Measurements from ENCODE around the gene NECTIN2. TPM values are rescaled to one million over a fixed set of nuclear protein-coding genes. Genes with fewer than 3 reads are reported as not detected.
"Not testable (repeated sequence)": the region's sequence is repeated elsewhere in the genome, so short reads cannot be mapped to it uniquely, and the experiment has no call there.

NECTIN2 gene
- total RNA-seq, 1 donor from 2014 or later = 79.1 TPM

DNA sequence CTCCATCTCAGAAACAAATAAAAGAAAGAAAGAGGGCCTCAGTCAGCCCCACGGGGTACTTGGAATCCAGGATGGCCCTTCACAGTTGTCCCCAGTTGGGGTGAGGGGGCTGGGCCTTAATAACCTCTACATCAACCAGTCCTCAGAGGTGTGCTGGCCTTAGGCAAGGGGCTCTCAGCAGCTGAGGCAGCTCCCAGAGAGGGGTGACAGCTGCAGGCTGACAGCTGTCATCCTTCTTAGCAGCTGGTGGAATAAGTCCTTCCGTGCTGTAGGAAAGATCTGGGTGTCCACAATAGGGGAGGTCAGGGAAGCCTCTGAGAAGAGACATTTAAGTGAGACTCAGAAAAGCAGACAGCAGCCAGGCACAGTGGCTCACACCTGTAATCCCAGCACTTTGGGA, 29.8 kb upstream of the NECTIN2 start:
- peak; percentile 96 for DNase-seq (ENCODE audit: low read depth)

DNA sequence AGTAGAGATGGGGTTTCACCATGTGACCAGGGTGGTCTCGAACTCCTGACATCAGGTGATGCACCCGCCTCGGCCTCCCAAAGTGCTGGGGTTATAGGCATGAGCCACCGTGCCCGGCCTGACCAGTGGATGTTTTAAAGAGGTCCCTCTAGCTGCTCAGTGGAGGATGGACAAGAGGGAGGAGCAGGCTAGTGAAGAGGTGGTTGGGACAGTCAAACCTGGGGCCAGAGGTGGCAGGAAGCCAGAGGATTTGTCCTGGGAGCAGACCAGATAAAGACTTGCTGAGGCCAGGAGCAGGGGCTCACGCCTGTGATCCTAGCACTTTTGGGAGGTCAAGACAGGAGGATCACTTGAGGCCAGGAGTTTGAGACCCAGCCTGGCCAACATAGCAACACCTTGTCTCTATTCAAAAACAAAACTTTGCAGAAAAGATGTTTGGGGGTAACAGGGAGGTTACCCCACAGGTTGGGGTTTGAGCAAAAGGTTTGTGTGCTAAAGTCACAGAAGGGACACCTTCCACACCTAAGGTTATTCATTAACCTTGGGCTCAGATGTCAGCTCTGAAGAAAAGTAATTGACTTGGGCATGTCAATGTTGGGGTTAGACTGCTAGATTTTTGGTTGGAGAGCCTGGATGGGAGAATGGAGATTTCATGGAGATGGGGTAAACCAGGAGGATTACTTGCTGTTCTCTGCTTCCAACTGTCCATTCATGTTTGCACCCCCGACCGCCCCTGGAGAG, 28.2 kb upstream of the NECTIN2 start:
- no peak for DNase-seq (ENCODE audit: low read depth)

DNA sequence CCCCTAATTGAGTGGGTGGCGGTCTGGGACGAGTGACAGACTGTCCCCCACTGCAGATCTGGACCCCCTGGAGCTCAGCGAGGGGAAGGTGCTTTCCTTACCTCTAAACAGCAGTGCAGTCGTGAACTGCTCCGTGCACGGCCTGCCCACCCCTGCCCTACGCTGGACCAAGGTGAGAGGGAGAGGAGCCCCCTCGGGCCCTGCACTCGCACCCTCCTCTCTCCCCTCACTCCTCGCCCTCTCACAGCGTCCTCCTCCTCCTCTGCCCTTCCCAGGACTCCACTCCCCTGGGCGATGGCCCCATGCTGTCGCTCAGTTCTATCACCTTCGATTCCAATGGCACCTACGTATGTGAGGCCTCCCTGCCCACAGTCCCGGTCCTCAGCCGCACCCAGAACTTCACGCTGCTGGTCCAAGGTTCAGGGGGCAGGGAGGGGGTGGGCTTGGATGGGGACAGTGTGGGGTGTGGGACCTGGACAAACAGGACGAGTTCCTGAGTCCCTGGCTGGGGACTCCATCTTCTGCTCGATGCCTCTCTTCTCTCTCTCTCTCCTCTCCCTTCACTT, 27.5 kb upstream of the NECTIN2 start:
- no peak for DNase-seq (ENCODE audit: low read depth)

DNA sequence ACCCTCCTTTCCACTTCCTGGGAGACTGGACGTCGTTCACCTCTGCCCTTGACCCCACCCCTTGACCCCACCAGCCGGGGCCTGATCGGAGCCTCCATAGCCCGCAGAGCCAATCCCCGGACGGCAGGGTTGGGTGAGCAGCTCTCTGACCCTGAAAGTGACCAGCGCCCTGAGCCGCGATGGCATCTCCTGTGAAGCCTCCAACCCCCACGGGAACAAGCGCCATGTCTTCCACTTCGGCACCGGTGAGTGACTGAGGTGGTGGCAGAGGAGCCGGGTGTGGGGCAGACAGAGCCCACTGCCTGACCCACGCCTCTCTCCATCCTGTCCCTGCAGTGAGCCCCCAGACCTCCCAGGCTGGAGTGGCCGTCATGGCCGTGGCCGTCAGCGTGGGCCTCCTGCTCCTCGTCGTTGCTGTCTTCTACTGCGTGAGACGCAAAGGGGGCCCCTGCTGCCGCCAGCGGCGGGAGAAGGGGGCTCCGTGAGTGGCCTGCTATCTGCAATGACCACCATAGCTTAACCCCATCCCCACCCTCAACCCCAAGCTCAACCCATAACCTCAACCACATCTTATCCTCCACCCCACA, 26.8 kb upstream of the NECTIN2 start:
- no peak for DNase-seq (ENCODE audit: low read depth)

DNA sequence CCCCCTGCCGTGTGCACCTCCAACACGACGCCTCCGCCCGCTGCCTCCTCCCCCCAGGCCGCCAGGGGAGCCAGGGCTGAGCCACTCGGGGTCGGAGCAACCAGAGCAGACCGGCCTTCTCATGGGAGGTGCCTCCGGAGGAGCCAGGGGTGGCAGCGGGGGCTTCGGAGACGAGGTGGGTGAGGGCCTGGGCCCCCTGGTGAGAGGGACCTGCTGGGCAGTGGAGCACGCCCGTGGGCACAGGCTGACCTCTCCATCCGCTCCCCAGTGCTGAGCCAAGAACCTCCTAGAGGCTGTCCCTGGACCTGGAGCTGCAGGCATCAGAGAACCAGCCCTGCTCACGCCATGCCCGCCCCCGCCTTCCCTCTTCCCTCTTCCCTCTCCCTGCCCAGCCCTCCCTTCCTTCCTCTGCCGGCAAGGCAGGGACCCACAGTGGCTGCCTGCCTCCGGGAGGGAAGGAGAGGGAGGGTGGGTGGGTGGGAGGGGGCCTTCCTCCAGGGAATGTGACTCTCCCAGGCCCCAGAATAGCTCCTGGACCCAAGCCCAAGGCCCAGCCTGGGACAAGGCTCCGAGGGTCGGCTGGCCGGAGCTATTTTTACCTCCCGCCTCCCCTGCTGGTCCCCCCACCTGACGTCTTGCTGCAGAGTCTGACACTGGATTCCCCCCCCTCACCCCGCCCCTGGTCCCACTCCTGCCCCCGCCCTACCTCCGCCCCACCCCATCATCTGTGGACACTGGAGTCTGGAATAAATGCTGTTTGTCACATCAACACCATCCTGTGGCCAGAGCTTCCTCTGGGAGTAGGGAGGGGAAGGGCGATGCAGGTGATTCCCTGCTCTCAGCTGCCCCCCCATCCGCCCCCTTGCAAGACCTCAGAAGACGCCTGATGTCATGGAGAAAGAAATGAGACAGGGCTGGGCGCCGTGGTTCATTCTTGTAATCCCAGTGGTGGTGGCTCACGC, 25.2 kb upstream of the NECTIN2 start:
- peak; percentile 86 for DNase-seq (ENCODE audit: low read depth)

DNA sequence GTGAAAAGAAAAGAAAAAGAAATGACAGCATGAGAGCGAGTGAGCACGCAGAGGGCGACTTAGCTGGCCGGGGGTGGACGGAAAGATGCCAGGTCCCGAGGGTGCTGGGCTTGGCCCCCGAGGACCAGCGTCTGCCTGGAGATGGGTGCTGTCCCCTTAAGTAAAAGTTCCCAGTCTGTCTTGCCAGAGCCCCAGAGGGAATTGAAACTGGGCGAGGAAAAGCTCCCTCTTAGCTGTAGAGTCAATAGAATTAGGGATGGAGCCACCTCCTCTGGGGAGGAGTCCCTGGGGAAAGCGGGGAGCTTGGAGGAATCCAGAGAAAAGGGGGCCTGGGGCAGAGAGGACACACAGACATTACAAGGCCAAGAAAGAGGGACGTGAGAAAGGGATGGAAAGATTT, 23.9 kb upstream of the NECTIN2 start:
- DNase-seq (ENCODE audit: low read depth) = no peak

DNA sequence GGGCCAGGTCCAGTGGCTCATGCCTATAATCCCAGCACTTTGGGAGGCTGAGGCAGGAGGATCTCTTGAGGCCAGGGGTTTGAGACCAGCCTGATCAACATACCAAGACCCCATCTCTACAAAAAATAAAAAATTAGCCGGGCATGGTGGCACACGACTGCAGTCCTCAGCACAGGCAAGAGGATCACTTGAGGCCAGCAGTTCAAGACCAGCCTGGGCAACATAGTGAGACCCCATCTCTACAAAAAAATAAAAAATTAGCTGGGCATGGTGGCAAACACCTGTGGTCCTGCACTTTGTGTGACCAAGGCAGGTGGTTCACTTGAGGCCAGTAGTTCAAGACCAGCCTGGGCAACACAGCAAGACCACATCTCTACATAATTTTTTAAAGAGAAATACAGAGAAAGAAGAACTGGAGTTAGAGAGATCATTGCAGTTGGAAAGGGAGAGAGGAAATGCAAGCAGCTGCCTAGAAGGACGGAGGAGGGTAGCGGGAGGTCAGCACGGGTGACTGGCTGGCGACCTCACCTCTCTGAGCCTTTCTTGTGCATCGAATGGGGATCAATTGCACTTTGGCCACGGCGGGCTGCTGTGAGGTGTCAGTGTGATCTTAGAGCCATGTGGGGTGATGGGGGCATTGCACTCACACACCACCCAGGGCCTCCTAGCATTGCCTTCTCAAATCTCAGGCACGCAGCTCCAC, 23.3 kb upstream of the NECTIN2 start:
- no peak for DNase-seq (ENCODE audit: low read depth)

DNA sequence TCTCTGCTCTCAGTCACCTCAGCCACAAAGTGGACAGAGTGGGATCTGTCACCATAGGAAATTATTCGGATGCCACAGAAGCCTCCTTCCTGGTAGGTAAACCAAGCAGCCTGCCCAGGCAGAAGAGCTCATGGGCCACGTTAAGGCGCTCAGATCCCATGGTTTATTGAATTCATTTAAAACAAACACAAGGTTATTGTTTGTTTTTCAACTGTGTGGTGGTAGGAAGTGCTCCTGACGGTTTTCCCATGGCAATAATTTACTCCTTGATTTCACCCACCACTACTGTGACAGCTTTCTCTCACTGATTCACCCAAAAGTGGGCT, 22.8 kb upstream of the NECTIN2 start:
- DNase-seq (ENCODE audit: low read depth) = no peak

DNA sequence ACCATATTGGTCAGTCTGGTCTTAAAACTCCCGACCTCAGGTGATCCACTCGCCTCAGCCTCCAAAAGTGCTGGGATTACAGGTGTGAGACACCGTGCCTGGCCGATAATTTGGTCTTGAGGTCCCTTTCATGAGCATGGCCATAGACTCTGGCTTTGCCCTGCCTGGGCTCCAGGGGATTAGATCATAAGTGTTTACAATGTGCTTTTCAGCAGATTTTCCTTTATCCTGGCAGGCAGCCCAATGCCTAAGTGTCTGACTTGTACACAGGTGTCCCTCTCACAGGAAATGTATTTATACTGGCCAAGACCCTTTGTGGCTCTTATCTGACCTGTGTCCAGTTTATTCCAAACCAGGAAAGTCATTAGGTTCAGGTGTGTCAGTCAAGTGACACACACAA, 21.3 kb upstream of the NECTIN2 start:
- no peak for DNase-seq (ENCODE audit: low read depth)

DNA sequence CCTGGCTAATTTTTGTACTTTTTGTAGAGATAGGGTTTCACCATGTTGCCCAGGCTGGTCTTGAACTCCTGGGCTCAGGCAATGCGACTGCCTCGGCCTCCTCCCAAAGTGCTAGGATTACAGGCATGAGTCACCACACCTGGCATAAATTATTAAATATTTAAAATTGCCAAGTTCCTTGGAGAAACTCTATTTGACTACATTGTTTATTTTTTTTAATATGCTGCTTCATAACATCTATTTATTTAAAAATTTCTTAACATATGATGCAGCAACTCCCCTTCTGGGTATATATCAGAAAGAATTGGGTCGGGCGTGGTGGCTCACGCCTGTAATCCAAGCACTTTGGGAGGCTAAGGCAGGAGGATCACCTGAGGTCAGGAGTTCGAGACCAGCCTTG, 13.2 kb upstream of the NECTIN2 start:
- not testable (repeated sequence) for DNase-seq (ENCODE audit: low read depth)

DNA sequence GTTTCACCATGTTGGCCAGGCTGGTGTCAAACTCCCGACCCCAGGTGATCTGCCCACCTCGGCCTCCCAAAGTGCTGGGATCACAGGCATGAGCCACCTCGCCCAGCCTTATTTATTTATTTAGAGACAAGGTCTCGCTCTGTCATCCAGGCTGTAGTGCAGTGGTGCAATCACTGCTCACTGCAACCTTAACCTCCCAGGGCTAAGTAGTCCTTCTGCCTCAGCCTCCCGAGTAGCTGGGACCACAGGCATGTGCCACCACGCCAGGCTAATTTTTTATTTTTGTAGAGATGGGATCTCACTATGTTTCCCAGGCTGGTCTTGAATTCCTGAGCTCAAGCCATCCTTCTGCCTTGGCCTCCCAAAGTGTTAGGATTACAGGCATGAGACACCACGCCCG, 11.7 kb upstream of the NECTIN2 start:
- not testable (repeated sequence) for DNase-seq (ENCODE audit: low read depth)

DNA sequence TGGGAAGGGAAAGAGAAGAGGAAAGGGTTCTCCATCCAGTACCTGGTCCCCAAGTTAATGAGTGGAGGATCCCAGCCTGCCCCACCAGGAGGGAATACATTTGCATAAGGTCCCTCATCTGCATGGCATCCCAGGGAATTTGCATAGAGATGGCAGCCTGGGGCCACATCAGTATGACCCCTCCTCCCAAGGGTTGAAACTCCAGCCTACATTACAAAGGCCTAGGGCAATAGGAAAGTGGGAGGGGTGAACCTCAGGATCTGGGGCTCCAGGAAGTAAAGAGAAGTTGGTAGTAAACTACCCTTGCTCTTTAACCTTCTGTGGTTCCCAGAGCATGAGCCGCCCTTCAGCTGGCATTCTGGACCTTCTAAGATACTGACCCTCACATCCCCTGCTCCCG, 6.8 kb upstream of the NECTIN2 start:
- DNase-seq (ENCODE audit: low read depth) = no peak

DNA sequence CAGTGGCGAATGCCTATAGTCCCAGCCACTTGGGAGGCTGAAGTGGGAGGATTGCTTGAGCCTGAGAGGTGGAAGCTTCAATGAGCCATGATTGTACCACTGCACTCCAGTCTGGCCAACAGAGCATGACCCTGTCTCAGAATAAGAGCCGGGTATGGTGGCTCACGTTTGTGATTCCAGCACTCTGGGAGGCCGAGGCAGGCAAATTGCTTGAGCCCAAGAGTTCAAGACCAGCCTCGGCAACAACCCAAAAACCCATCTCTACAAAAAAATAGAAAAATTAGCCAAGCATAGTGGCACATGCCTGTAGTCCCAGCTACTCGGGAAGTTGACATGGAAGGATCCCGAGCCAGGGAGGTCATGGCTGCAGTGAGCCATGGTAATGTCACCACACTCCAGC, 5.3 kb upstream of the NECTIN2 start:
- no peak for DNase-seq (ENCODE audit: low read depth)

DNA sequence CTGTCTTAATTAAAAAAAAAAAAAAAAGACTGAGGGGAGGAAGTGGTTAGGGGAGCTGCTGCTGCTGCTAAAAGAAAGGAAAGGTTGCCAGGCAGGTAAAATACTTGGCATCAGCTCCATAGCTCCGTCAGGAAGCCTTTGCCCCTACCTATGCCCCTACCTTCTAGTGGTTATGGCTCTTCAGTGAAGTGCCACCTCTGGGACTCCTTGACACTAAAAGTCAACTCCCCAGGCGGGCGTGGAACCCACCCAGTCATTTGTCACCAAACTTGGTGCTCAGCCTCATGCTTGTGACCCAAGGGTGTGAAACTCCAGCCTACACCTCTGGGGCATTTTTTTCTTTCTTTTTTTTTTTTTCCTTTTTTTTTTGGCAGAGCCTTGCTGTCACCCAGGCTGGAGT, 4.9 kb upstream of the NECTIN2 start:
- DNase-seq (ENCODE audit: low read depth) = no peak

DNA sequence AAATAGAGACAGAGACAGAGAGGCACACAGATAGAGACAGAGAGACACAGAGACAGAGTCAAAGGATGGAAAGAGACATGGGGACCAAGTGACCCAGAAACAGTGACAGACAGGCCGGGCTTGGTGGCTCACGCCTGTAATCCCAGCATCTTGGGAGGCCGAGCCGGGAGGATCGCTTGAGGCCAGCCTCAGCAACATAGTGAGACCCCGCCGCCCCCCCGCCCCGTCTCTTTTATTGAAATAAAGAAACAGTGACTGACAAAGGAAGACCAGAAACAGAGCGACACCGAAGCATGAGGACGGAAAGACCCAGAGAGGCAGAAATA, 848 bp upstream of the NECTIN2 start:
- DNase-seq (ENCODE audit: low read depth) = no peak

DNA sequence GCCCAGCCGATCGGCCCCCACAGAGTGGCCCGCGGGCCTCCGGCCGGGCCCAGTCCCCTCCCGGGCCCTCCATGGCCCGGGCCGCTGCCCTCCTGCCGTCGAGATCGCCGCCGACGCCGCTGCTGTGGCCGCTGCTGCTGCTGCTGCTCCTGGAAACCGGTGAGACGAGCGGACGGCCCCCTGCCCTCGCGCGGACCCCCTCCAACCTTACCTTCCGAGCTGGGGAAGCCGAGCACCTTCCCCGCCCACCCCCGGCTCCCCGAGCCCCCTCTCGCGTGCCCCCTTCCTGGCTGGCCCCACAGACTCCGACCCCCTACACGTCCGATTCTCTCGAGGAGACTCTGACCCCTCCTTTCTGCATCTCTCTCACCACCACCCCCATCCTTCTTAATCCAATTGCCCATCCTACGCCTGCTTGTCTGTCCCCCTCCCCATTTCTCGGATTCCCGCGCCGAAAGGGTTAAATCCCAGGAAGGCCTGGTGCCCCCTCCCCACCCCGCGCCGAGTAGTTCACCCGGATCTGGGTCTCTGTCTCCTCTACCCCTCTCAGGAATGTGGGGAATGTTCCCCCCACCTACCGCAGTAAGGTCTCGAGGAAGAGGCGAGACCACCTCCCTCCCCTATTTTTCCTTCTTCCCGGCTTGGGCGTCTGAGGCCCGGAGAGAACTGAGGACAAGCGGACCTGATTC, 502 bp downstream of the NECTIN2 start:
- no peak for DNase-seq (ENCODE audit: low read depth)

DNA sequence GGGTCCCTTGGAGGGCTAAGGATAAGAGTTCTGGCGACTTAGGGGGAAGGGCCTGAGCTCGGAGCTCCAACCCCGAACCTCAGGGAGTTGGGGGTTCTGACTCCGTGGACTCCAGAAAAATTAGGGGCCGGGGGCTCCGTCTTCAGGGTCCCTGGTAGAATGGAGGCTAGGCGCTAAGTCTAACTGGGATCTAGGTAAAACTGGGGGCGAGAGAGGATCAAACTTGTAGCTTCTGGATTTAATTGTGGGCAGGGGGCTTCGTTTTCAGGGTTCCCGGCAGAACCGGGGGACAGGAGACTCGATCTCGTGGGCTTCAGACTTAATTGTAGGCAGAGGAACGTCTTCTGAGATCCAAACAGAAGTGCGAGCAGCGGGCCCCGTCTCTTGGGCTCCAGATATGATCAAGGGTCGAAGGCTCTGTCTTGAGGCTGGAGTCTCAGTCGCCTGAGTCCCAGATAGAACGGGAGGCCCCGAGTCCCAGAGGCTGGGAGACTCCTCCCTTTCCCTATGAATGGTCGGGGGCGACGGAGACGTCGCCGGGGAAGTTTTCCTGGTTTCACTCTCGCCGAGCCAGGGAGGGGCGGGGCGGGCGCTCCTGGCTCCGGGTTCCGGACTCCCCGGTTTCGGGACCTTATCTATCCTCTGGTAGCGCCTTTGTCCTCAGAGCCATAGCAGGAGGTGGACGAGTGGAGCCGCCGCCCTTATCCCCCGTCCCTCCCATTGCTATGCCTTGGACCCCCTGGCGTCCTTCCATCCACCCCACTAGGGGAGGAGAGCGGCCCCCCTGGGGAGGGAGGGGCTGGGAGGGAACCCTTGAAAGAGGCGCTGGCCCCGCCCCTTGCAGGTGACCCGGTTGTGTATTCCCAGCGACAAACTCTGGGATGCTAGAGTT, 1.3 kb downstream of the NECTIN2 start:
- peak; percentile 51 for DNase-seq (ENCODE audit: low read depth)

DNA sequence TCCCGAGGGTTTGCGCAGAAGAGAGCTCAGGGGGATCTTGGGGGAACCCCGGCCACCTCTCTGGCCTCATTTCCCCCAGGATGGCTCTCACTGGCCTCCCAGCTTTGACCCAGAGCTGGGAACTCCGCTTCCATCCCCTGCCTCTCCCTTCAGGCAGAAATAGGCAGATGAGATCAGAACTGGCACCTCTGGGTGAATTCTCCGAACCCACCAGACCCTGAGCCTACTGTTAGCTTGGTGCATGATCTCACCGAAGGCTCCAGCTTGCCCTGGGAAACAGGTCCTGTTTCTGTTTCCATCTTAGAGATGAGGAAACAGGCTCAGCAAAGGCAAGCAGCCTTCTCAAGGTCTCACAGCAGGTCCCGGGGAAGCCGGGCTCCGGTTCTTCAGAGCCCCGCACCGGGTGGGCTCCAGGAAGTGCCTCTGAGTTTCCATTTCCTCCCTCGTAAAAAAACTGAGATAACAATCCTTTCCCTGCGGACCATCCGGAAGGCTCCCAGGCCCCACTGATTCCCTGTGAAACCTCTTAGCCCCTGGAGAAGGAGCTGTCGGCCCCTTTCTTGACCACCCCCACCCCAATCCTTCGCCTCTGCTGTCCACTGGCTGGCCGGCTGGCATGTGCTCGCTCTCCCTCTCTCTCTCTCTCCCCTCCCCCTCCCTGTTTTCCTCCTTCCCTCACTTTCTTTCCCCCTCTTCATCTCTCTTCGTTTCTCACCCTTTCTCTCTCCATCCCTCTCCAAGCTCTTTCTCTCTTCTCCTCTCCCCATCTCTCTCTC, 2.1 kb downstream of the NECTIN2 start:
- DNase-seq (ENCODE audit: low read depth) = peak; percentile 56

Measured in myocyte (in vitro differentiated cells).